SKM-1 treated with dmso at 0.1 percent for 144 hours (cell line): Measurements from ENCODE around the gene PPP1R37.
A peak's percentile ranks its signal among the peaks of the same experiment; 100 is the strongest.

Experiments
- DNase-seq: peaks from one replicate; lab custom pipeline; 2025; ENCODE audit not compliant: unreplicated experiment; lab: John Stamatoyannopoulos, UW

The PPP1R37 gene

DNA sequence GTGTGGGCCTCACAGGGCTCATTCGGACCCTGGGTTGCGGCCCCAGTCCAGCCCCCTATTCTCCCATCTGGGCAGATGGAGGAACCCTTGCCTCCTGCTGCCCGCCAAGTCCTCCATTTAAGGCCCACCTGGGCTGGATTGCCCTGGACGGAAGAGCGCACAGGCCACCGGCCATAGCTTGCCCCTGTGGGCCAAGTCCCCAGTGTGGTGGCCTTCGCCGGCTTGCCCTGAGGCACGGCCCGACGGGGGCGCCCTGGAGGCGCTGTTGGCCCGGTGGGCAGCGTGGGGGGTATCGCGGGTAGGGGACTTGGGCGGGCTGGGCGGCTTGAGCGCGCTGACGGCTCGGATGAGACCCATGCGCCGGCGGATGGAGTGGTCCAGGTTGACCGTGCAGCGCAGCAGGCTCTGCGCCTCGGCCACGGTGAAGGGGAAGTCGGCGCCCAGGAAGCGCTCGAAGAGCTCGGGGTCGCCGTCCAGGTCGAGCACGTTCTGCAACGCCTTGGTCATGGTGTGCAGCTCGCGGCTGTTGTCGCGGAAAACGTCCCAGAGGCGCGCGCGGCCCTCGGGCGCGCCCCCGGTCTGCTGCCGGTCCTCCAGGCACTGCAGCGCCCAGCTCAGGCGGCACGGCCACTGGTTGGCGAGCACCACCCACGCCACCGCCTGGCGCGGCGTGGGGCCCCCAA, 59.0 kb downstream of the PPP1R37 start:
- no peak for DNase-seq

- DNase-seq, result no peak
These were observed 59.7 kb downstream of the PPP1R37 start for GRCh38 chr19:45152504-45153338.

GRCh38 chr19:45153339-45154063, 60.5 kb downstream of the PPP1R37 start:
- DNase-seq, result no peak

GRCh38 chr19:45154064-45154827, 61.3 kb downstream of the PPP1R37 start:
- DNase-seq, result no peak

DNA sequence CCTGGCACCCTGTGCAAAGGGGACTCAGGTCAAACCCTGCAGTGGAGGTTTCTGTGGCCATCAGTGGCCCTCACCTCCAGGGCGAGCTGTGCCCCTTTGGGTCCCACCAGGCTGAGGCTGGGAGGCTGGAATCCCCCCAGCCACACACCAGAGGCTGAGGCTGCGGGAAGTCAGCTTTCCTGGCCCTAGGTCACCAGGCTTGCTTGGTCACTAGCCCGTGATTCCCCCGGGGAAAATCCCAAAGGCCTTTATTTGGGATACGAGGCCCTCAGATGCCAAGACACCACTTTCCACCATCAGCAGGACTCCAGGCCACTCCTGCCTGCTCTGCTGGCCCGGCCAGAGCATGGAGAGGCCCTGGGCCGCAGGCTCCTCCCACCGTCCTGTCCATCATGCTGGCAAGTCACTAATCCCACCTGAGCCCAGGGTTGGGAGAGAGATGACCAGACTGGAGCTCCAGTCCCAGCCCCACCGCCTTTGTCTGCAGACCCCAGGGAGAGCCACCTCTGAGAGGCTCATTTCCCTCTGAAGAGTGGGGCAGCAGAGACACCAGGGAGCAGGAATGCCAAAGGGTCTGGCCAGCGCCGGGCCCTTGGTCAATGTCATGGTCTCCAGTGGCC, 63.1 kb downstream of the PPP1R37 start:
- no peak for DNase-seq

DNA sequence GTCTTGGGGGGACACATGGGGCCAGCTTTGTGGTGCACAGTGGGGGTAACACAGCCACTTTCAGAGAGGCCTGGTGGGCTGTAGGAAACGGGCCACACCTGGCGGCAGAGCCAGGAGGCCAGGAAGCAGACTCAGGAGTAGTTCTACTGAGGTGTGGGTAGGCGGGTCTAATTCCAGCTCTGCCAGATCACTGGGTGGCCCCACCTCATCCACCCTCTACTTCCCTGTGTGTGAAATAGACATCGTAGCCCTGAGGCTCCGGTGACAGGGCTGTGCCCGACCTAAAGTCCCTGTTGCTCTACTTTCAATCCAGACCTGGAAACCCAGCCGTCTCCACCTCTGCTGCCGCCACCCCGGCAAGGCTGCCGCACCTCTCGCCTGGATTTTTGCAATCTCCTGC, 63.8 kb downstream of the PPP1R37 start:
- DNase-seq, result no peak

DNA sequence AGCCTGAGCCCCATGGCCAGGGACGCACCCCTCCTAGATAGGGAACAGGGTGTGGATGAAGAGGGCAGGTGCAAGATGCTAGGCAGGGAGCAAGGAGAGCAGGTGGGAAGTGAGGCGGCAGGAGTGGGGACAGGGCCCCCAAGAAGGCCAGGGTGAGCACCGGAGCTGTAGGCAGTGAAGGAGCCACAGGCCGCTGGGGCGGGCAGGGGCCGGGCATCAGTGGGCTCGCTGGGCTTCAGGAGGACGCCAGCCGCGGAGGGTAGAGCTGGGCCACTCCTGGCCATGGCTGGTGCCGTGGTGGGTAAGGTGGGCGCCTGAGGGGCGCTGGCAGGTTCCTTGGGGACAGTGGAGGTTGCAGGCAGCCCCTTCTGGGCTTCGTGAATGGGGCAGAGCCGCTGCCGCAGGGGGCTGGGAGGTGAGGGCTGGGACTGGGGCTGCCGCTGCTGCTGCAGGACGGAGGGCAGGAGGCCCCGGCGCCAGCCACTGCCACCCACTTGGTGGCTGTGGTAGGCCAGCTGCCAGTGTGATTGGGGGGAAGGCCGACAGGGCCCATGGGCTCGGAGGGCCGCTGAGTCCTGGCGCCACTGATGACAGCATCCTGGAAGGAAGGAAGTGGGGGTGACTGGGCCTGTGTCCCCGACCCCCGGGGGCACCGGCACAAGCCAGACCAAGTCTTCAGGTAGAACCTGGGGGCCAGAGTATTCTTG, 65.7 kb downstream of the PPP1R37 start:
- DNase-seq, result no peak

GRCh38 chr19:45159210-45159970, 66.4 kb downstream of the PPP1R37 start:
- no peak for DNase-seq

DNA sequence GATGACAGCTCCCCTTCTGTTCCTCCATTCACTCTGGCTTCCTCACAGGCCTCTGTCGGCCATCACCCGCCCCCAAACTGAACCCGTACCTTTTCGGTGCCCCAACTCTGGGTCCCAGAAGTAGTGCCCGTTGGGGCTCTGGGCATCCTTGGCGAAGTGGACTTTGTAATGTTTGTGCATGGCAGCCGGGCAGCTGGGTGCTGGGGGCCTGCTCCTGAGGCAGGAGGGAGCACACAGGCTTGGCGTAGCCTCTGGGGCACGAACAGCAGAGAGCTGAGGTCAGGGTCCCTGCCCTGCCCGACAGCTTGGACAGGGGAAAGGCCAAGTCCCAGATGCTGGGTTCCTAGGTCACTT, 67.0 kb downstream of the PPP1R37 start:
- no peak for DNase-seq

DNA sequence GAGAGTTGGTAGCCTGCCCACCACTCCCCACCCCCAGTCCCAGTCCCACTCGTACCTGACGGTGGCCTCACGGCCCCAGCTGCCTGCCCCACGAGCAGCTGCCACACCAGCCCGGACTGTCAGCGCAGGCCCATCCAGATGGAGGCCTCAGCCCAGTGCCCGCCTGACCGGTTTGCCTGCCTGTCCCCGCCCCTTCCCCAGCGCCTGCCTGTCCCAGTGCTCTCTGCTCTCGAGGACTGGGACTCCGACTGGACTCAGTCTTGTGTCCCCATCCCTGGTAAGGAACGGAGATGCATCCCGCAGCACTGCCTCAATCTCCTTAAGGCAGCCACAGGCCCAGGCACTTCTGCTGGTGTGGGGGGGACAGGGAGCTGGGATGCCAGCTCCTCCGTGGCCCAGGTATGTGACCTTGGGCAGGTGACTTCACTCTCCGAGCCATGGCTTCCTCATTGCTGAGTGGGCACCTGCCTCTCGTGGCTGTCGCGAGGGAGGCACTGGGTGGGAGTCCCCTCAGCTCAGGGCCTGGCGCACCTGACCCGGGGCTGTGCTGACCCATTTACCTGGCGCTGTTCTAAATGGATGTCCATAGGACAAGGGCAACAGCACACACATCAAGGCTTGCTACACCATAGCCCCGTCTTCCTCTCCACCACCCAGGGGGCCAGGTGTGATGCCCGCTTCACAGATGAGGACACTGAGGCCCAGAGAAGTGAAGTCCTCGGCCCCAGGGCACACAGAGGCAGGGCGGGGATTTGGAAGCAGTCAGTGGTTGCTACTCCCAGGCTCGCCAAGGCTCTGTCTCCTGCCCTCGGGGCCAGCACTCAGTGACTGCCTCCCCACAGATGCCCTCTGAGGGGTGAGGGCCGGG, 68.1 kb downstream of the PPP1R37 start, which contains the start of gene NKPD1:
NKPD1 (minus strand) TSS at position 113 of the 868 bp plus-strand sequence. CDS start 832 bp downstream, outside the sequence.
- DNase-seq, result no peak

- DNase-seq, result no peak
These were observed 69.0 kb downstream of the PPP1R37 start for GRCh38 chr19:45161738-45162607.

- peak; percentile 100 for DNase-seq
These were observed 69.7 kb downstream of the PPP1R37 start for GRCh38 chr19:45162608-45163143.

GRCh38 chr19:45163156-45163555, 70.2 kb downstream of the PPP1R37 start:
- DNase-seq, result no peak

DNA sequence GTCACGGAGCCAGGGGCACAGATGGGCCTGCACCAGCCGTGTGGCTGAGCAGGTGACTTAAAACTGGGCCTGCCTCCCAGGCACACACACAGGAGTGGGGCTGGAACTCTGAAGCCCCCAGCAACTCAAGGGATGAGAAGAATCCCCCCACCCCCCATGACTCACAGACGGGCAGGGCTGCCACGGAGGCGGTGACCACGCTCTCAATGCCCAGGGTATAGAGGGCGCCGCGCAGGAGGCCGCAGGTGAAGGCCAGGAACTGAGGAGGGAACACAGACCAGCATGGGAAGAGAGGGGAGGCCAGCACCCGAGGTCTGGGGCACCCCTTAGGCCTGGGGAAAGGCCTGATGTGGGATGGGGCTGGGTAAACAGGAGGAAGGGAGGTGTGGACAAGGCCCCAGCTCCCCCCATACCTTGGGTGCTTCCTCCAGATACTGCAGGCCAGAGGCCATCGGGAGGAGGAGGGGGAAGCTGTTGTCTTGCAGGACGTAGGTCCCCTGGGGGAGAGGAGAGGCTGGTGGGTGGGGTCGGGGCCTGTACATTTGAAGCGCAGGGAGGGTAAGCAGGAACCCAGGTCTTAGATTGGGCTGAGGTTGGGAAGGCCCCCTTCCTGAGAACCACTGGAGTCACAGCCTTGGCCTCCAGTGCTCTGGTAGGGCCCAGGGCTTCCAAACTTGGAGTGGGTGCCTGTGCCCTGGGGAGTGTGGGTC, 70.9 kb downstream of the PPP1R37 start:
- DNase-seq, result no peak

- DNase-seq, result no peak
These were observed 71.8 kb downstream of the PPP1R37 start for GRCh38 chr19:45164577-45165335.
